HepG2 (cell line): ENCODE measurements around the gene CTSZ. TPM values are rescaled to one million over a fixed set of nuclear protein-coding genes. Genes with fewer than 3 reads are reported as not detected.

Experiments
- ARHGAP35 ChIP-seq: sonication (generic); formaldehyde crosslinking; IDR thresholded peaks from 2 replicates; pipeline ENCODE4 v1.9.0; 2022; ENCODE audit warnings: mild to moderate bottlenecking, inconsistent platforms, moderate library complexity, missing genetic modification reagents, borderline replicate concordance
- ATF6 ChIP-seq: sonication (generic); formaldehyde crosslinking; conservative IDR thresholded peaks from 2 replicates; pipeline ENCODE4 v1.4.0; 2020; ENCODE audit warnings: missing genetic modification reagents
- GTF3A ChIP-seq: sonication (generic); formaldehyde crosslinking; conservative IDR thresholded peaks from 2 replicates; pipeline ENCODE4 v1.4.0; 2020; ENCODE audit warnings: mild to moderate bottlenecking, missing genetic modification reagents
- HNF1A ChIP-seq, 2 experiments: sonication (generic) in 1 of 2; formaldehyde crosslinking in 1 of 2; IDR thresholded peaks; 2 replicates each; pipeline versions ENCODE4 v1.4.0 to v1.6.1; 2016 to 2020; ENCODE audit warnings: borderline replicate concordance in 1 of 2, low read depth in 1 of 2, mild to moderate bottlenecking in 1 of 2, missing genetic modification reagents in 1 of 2
- HNRNPK ChIP-seq: fragments of 200-400 bp; formaldehyde crosslinking; IDR thresholded peaks from 2 replicates; pipeline ENCODE4 v1.6.1; 2018; ENCODE audit warnings: low read length, low read depth, moderate library complexity, mild to moderate bottlenecking; ENCODE audit not compliant: poor library complexity, severe bottlenecking
- HOXA3 ChIP-seq: sonication (generic); formaldehyde crosslinking; IDR thresholded peaks from 2 replicates; pipeline ENCODE4 v1.5.0; 2020; ENCODE audit warnings: missing genetic modification reagents
- HOXA5 ChIP-seq: sonication (generic); formaldehyde crosslinking; IDR thresholded peaks from 2 replicates; pipeline ENCODE4 v1.4.0; 2020; ENCODE audit warnings: missing genetic modification reagents
- MIER2 ChIP-seq: IDR thresholded peaks from 2 replicates; pipeline ENCODE4 v1.6.1; 2016; ENCODE audit warnings: missing biosample characterization, missing genetic modification reagents
- NFATC3 ChIP-seq: sonication (generic); formaldehyde crosslinking; IDR thresholded peaks from 2 replicates; pipeline ENCODE4 v1.5.1; 2020; ENCODE audit warnings: mild to moderate bottlenecking, missing genetic modification reagents
- PPARG ChIP-seq: conservative IDR thresholded peaks from 2 replicates; pipeline ENCODE4 v1.6.1; 2016; ENCODE audit warnings: missing biosample characterization, missing genetic modification reagents
- PRPF4 ChIP-seq: fragments of 200-400 bp; formaldehyde crosslinking; IDR thresholded peaks from 2 replicates; pipeline ENCODE4 v1.6.1; 2016; ENCODE audit warnings: low read length, low read depth; ENCODE audit not compliant: poor library complexity, severe bottlenecking
- RAD51 ChIP-seq: fragments of 450-650 bp; IDR thresholded peaks from 2 replicates; pipeline ENCODE4 v1.6.1; 2016; ENCODE audit warnings: borderline replicate concordance
- RFXAP ChIP-seq: sonication (generic); formaldehyde crosslinking; IDR thresholded peaks from 2 replicates; pipeline ENCODE4 v1.4.0; 2020; ENCODE audit warnings: missing genetic modification reagents, borderline replicate concordance
- SP140L ChIP-seq: sonication (generic); formaldehyde crosslinking; IDR thresholded peaks from 2 replicates; pipeline ENCODE4 v1.4.0; 2020; ENCODE audit warnings: missing genetic modification reagents, borderline replicate concordance
- TAF1 ChIP-seq: sonication (generic); formaldehyde crosslinking; IDR thresholded peaks from 2 replicates; pipeline ENCODE4 v1.4.0; 2020; ENCODE audit warnings: missing genetic modification reagents
- YEATS4 ChIP-seq: sonication (generic); formaldehyde crosslinking; IDR thresholded peaks from 2 replicates; pipeline ENCODE4 v1.4.0; 2020; ENCODE audit warnings: missing genetic modification reagents, borderline replicate concordance
- ZNF234 ChIP-seq: sonication (generic); formaldehyde crosslinking; conservative IDR thresholded peaks from 2 replicates; pipeline ENCODE4 v1.5.1; 2020; ENCODE audit warnings: mild to moderate bottlenecking, missing genetic modification reagents
- ZNF263 ChIP-seq: sonication (generic); formaldehyde crosslinking; IDR thresholded peaks from 2 replicates; pipeline ENCODE4 v1.4.0; 2020; ENCODE audit warnings: missing genetic modification reagents
- ZNF382 ChIP-seq: sonication (generic); formaldehyde crosslinking; IDR thresholded peaks from 2 replicates; pipeline ENCODE4 v1.5.0; 2020; ENCODE audit warnings: missing genetic modification reagents, mild to moderate bottlenecking, borderline replicate concordance
- ZNF790 ChIP-seq: sonication (generic); formaldehyde crosslinking; IDR thresholded peaks from 2 replicates; pipeline ENCODE4 v1.8.0; 2022; ENCODE audit warnings: missing genetic modification reagents, mild to moderate bottlenecking, borderline replicate concordance
- ZNF800 ChIP-seq: sonication (generic); formaldehyde crosslinking; IDR thresholded peaks from 2 replicates; pipeline ENCODE4 v1.4.0; 2020; ENCODE audit warnings: missing genetic modification reagents
- polyA plus RNA-seq, 8 experiments: library from polyadenylated mRNA; depleted of rRNA in 3 of 8; stranded (reverse) in 7 of 8; unstranded in 1 of 8; fragments of >200 nt; fragmentation: Illumina TruSeq in 4 of 8; extraction: Trizol in 4 of 8; gene quantifications; 2 replicates each; pipeline versions ENCODE4 v1.2.1 to v1.2.3, GENCODE V29; 2011 to 2016; ENCODE audit warnings: low read depth in 4 of 8, missing spikeins in 1 of 8, mixed read lengths in 1 of 8; ENCODE audit not compliant: insufficient read depth in 1 of 8
- total RNA-seq, 5 experiments: library from RNA; depleted of rRNA; stranded (reverse); fragments of >200 nt; fragmentation: Illumina TruSeq; extraction: Trizol; gene quantifications; 2 replicates each; pipeline ENCODE4 v1.2.3, GENCODE V29; 2016; ENCODE audit warnings: low read depth in 1 of 5

Gene CTSZ
- total and polyA plus RNA-seq, 2 of the 13 experiments (the other 11 are each of a cell fraction or from before 2014, with no cell fraction given), result 0.33 TPM; not detected in 1

- TF ChIP-seq ATF6 (CRISPR knock-in tag) (no peak), GTF3A (CRISPR knock-in tag) (no peak), ZNF234 (CRISPR knock-in tag) (no peak), YEATS4 (CRISPR knock-in tag) (peak; percentile 91), HOXA5 (CRISPR knock-in tag) (peak; percentile 56; the same call in 1 of the 2 replicates), TAF1 (CRISPR knock-in tag) (peak; percentile 83), PRPF4 (no peak), ZNF263 (CRISPR knock-in tag) (no peak), SP140L (CRISPR knock-in tag) (no peak), PPARG (CRISPR knock-in tag) (peak; percentile 78), RAD51 (no peak), HOXA3 (CRISPR knock-in tag) (peak; percentile 83), ZNF382 (CRISPR knock-in tag) (no peak), NFATC3 (CRISPR knock-in tag) (no peak), ZNF800 (CRISPR knock-in tag) (peak; percentile 54; the same call in 1 of the 2 replicates), HNF1A (IDR thresholded peaks at IDR 0.05; ENCODE audit: low read depth) (0 out of 2 replicates have a peak, but pooled peaks have one; percentile 20), HNF1A (CRISPR knock-in tag; IDR thresholded peaks at IDR 0.05; ENCODE audit: borderline replicate concordance) (peak; percentile 51; the same call in 1 of the 2 replicates), RFXAP (CRISPR knock-in tag) (peak; percentile 82; the same call in 1 of the 2 replicates), MIER2 (CRISPR knock-in tag) (no peak), HNRNPK (no peak), ZNF790 (CRISPR knock-in tag) (peak; percentile 78; the same call in 1 of the 2 replicates), ARHGAP35 (no peak)
Measured at GRCh38 chr20:58980711-58981627, 26.1 kb downstream of the CTSZ start, which contains the start of gene NELFCD (continued).
